Measurements from ENCODE around the gene RFXAP.

The RFXAP gene

GRCh38 chr13:36817996-36818803 lies 822 bp upstream of the RFXAP start:
- DNase-seq, result no peak

- DNase-seq, result no peak
Measured at GRCh38 chr13:36819739-36820090, 693 bp downstream of the RFXAP start.

GRCh38 chr13:36820222-36820621 lies 1.2 kb downstream of the RFXAP start:
- DNase-seq, result no peak

- no peak for DNase-seq
Measured at GRCh38 chr13:36822785-36823184, 3.8 kb downstream of the RFXAP start.

GRCh38 chr13:36829753-36830152 lies 10.7 kb downstream of the RFXAP start:
- DNase-seq, result no peak

- DNase-seq, result no peak
Measured at GRCh38 chr13:36831291-36831690, 12.3 kb downstream of the RFXAP start.

GRCh38 chr13:36834299-36834698 lies 15.3 kb downstream of the RFXAP start:
- no peak for DNase-seq

- DNase-seq, result no peak
Measured at GRCh38 chr13:36837354-36838092, 18.5 kb downstream of the RFXAP start.

- no peak for DNase-seq
Measured at GRCh38 chr13:36839281-36839680, 20.3 kb downstream of the RFXAP start.

GRCh38 chr13:36839981-36840380 lies 21.0 kb downstream of the RFXAP start:
- DNase-seq, result no peak

GRCh38 chr13:36840718-36841250 lies 21.8 kb downstream of the RFXAP start:
- DNase-seq, result no peak

- no peak for DNase-seq
Measured at GRCh38 chr13:36841391-36841790, 22.4 kb downstream of the RFXAP start.

- DNase-seq, result no peak
Measured at GRCh38 chr13:36847606-36848005, 28.6 kb downstream of the RFXAP start.

- no peak for DNase-seq
Measured at GRCh38 chr13:36848199-36848982, 29.4 kb downstream of the RFXAP start.

GRCh38 chr13:36850790-36851438 lies 31.9 kb downstream of the RFXAP start:
- no peak for DNase-seq

- DNase-seq, result no peak
Measured at GRCh38 chr13:36857253-36857652, 38.2 kb downstream of the RFXAP start.

- DNase-seq, result no peak
Measured at GRCh38 chr13:36858290-36858689, 39.3 kb downstream of the RFXAP start.

- DNase-seq, result no peak
Measured at GRCh38 chr13:36859259-36859658, 40.2 kb downstream of the RFXAP start.

GRCh38 chr13:36862002-36862685 lies 43.1 kb downstream of the RFXAP start:
- no peak for DNase-seq

GRCh38 chr13:36862722-36863121 lies 43.7 kb downstream of the RFXAP start:
- DNase-seq, result no peak

- DNase-seq, result no peak
Measured at GRCh38 chr13:36865265-36865664, 46.2 kb downstream of the RFXAP start.

- no peak for DNase-seq
Measured at GRCh38 chr13:36866232-36866631, 47.2 kb downstream of the RFXAP start.

Measured in CD4-positive, alpha-beta T cell treated with Interleukin-15 for 1 hour (primary cell).